HUES48 (cell line): ENCODE results near the gene ADAT3.

Experiments used
- H3K27ac ChIP-seq: one replicate; pipeline ENCODE4 v1.7.0; 2013; ENCODE audit warnings: low read depth, low read length, inconsistent platforms
- H3K27me3 ChIP-seq: 2 replicates; pipeline ENCODE4 v1.6.1; 2013; ENCODE audit warnings: mild to moderate bottlenecking, low read length; ENCODE audit not compliant: control insufficient read depth, insufficient read depth
- H3K36me3 ChIP-seq: 2 replicates; pipeline ENCODE4 v1.6.1; 2013; ENCODE audit warnings: low read length; ENCODE audit not compliant: control insufficient read depth, insufficient read depth
- H3K4me1 ChIP-seq: 2 replicates; pipeline ENCODE4 v1.6.1; 2013; ENCODE audit warnings: mild to moderate bottlenecking, low read length; ENCODE audit not compliant: control insufficient read depth, insufficient read depth
- H3K4me3 ChIP-seq: 2 replicates; pipeline ENCODE4 v1.5.1; 2013; ENCODE audit warnings: mild to moderate bottlenecking, low read depth, low read length
- H3K9ac ChIP-seq: 2 replicates; pipeline ENCODE4 v1.6.1; 2013; ENCODE audit warnings: mild to moderate bottlenecking, low read depth, low read length, moderate library complexity
- H3K9me3 ChIP-seq: 2 replicates; pipeline ENCODE4 v1.6.1; 2013; ENCODE audit warnings: low read length; ENCODE audit not compliant: control insufficient read depth, insufficient read depth

The ADAT3 gene

GRCh38 chr19:1932395-1932794 lies 27.2 kb downstream of the ADAT3 start:
- Histone ChIP-seq H3K27me3 (no peaks in the 10 kb centered on the region), H3K36me3 (no peaks in the 10 kb centered on the region), H3K27ac (no peak overlapping the region), H3K4me1 (no peaks in the 10 kb centered on the region; the same call in 1 of the 2 replicates), H3K9ac (no peak overlapping the region), H3K9me3 (0 out of 2 replicates have a peak, but pooled peaks cover 3% of the 10 kb centered on the region), H3K4me3 (no peak overlapping the region)

- no peaks in the 10 kb centered on the region for H3K36me3 ChIP-seq
- H3K27ac ChIP-seq, result no peak overlapping the region
- H3K9me3 ChIP-seq, result 0 out of 2 replicates have a peak, but pooled peaks cover 3% of the 10 kb centered on the region
- H3K4me1 ChIP-seq, result no peaks in the 10 kb centered on the region; the same call in 1 of the 2 replicates
- H3K4me3 ChIP-seq, result no peak overlapping the region
- no peak overlapping the region for H3K9ac ChIP-seq
- no peaks in the 10 kb centered on the region for H3K27me3 ChIP-seq
Observed at GRCh38 chr19:1933244-1933643, 28.0 kb downstream of the ADAT3 start.

GRCh38 chr19:1933942-1934341 lies 28.7 kb downstream of the ADAT3 start:
- no peak overlapping the region for H3K4me3 ChIP-seq
- no peak overlapping the region for H3K27ac ChIP-seq
- H3K27me3 ChIP-seq, result no peaks in the 10 kb centered on the region
- H3K4me1 ChIP-seq, result no peaks in the 10 kb centered on the region; the same call in 1 of the 2 replicates
- H3K9ac ChIP-seq, result no peak overlapping the region
- H3K9me3 ChIP-seq, result 0 out of 2 replicates have a peak, but pooled peaks cover 3% of the 10 kb centered on the region
- no peaks in the 10 kb centered on the region for H3K36me3 ChIP-seq

GRCh38 chr19:1935484-1936208 lies 30.4 kb downstream of the ADAT3 start:
- Histone ChIP-seq H3K4me1 (no peaks in the 10 kb centered on the region), H3K27ac (no peak overlapping the region), H3K9ac (no peak overlapping the region), H3K9me3 (0 out of 2 replicates have a peak, but pooled peaks cover 3% of the 10 kb centered on the region), H3K4me3 (no peak overlapping the region), H3K36me3 (no peaks in the 10 kb centered on the region), H3K27me3 (no peaks in the 10 kb centered on the region)

- H3K9me3 ChIP-seq, result 0 out of 2 replicates have a peak, but pooled peaks cover 3% of the 10 kb centered on the region
- H3K9ac ChIP-seq, result no peak overlapping the region
- H3K27me3 ChIP-seq, result no peaks in the 10 kb centered on the region
- no peaks in the 10 kb centered on the region for H3K36me3 ChIP-seq
- H3K4me3 ChIP-seq, result no peak overlapping the region
- H3K4me1 ChIP-seq, result no peaks in the 10 kb centered on the region
- no peak overlapping the region for H3K27ac ChIP-seq
Observed at GRCh38 chr19:1936430-1936829, 31.2 kb downstream of the ADAT3 start.

- no peaks in the 10 kb centered on the region for H3K9me3 ChIP-seq
- no peaks in the 10 kb centered on the region for H3K27me3 ChIP-seq
- no peak overlapping the region for H3K9ac ChIP-seq
- H3K4me1 ChIP-seq, result no peaks in the 10 kb centered on the region
- no peak overlapping the region for H3K4me3 ChIP-seq
- H3K36me3 ChIP-seq, result no peaks in the 10 kb centered on the region
- H3K27ac ChIP-seq, result no peak overlapping the region
Observed at GRCh38 chr19:1936916-1937610, 31.9 kb downstream of the ADAT3 start.

- Histone ChIP-seq H3K27ac (no peak overlapping the region), H3K4me1 (peaks cover 5% of the 10 kb centered on the region), H3K9ac (no peak overlapping the region), H3K4me3 (no peak overlapping the region), H3K36me3 (no peaks in the 10 kb centered on the region), H3K9me3 (no peaks in the 10 kb centered on the region), H3K27me3 (no peaks in the 10 kb centered on the region)
Observed at GRCh38 chr19:1938071-1938470, 32.9 kb downstream of the ADAT3 start.

- H3K4me1 ChIP-seq, result peaks cover 11% of the 10 kb centered on the region
- H3K27ac ChIP-seq, result peak within 1 kb of the TSS; percentile 94
- no peaks in the 10 kb centered on the region for H3K36me3 ChIP-seq
- H3K4me3 ChIP-seq, result peak within 1 kb of the TSS; percentile 99
- peak within 1 kb of the TSS; percentile 83 for H3K9ac ChIP-seq
- H3K9me3 ChIP-seq, result no peaks in the 10 kb centered on the region
- no peaks in the 10 kb centered on the region for H3K27me3 ChIP-seq
Observed at GRCh38 chr19:1941146-1942077, 36.2 kb downstream of the ADAT3 start, which contains the start of gene CSNK1G2. CSNK1G2 (plus strand) TSS chr19:1941172; CDS start chr19:1969773, 28,601 bp downstream.

- no peaks in the 10 kb centered on the region for H3K9me3 ChIP-seq
- H3K36me3 ChIP-seq, result 0 out of 2 replicates have a peak, but pooled peaks cover 3% of the 10 kb centered on the region
- no peaks in the 10 kb centered on the region for H3K27me3 ChIP-seq
- peak overlapping the region; percentile 94 for H3K27ac ChIP-seq
- peaks cover 11% of the 10 kb centered on the region for H3K4me1 ChIP-seq
- H3K4me3 ChIP-seq, result peak overlapping the region; percentile 99
- peak overlapping the region; percentile 83 for H3K9ac ChIP-seq
Observed at GRCh38 chr19:1942078-1942933, 37.1 kb downstream of the ADAT3 start.
